Measurements from ENCODE around the gene PSMC1.
"Not testable (repeated sequence)": the region's sequence is repeated elsewhere in the genome, so short reads cannot be mapped to it uniquely, and the experiment has no call there.

PSMC1 gene

DNA sequence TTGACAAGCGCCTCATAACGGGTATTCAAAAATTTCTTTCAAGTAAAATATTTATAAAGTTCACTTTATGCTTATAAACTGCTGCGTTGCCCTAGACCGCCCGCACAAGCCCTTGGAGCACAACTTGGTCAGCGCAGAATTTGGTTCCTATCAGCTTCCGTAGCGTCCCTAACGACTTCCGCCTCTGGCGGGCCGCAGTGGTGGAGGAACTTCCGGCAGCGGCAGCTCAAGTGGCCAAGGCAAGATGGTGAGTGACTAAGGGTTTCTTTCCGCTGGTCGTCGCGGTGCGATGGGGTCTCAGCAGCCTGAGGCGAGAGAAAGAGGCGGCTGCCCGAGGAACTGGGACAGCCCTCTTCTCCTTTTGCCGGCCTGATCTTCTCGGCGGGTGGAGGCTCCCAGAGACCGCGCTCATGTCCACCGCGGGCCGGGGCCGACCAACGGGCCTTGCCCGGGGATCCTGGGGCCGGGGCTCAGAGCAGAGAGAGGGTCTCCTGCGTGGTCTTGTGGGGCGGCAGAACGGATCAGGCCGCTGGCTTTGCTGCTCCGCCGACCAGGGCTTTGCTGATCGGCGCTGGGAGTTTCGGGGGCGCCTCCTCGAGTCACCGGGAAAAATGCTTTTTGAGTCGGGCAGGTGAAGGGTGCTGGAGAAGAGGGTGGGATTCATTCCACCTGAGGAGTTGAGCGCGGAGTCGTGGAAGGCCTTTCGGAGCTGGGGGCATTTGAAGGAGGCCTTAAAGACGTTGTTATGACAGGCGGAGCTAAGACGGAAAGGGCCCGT, at the start of gene PSMC1:
TSS of gene PSMC1 (plus strand) at position 200 of the 778 bp plus-strand sequence. CDS start at position 245, 45 bp downstream.
- DNase-seq = peak; percentile 93

DNA sequence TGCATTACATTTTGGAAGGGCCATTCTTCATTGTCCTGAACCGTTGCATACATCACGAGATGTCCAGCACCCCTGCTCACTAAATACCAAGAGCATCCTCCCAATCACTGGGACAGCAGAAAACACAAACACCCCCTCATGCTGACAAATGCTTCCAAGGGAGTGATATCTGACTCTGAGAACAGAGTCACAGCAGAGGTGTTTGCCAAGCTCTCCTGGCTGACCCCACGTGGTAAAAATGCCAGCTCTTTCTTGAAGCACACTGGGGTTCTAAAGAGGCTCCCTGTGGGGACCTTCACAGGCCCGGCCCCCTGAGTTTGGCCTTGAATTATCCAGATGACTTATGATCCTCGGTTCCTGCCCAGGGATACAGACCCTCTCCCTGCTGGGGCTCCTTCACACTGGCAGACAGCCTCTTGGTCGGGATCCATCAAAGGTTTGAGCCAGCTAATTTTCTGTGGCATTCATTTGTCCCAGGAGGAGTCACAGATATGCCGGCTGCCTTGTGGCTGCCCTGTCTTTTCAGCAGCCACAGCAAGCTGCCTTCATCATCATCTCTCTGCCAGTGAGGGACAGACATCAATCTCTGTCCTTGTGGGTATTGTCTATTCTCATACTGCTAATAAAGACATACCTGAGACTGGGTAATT, 43.1 kb upstream of the PSMC1 start:
- DNase-seq = no peak

DNA sequence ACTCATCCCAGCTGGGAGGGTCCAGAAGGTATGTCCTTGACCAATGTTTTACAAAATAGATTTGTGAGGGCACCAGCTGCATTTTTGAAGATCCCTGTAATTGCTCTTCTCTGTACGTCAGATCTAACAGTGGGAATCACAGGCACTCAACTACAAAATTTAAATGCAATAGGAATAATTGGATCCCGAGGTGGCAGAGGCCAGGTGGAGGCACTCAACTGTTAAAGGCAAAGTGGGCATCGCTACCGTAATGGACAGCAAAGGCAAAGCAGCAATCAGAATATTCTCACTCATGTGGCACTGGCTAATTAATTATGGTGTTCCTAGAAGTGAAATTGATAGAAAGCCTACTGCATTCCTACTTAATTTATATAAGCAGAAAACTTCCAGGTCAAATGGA, 27.9 kb upstream of the PSMC1 start:
- no peak for DNase-seq

DNA sequence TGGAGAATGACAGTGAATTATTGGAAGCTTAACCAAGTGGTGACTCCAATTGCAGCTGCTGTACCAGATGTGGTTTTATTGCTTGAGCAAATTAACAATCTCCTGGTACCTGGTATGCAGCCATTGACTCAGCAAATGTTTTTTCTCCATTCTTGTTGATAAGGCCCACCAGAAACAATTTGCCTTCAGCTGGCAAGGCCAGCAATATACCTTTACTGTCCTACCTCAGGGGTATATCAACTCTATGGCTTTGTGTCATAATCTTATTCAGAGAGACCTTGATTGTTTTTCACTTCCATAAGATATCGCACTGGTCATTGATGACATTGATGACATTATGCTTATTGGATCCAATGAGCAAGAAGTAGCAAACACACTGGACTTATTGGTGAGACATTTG, 26.4 kb upstream of the PSMC1 start:
- DNase-seq = not testable (repeated sequence)

DNA sequence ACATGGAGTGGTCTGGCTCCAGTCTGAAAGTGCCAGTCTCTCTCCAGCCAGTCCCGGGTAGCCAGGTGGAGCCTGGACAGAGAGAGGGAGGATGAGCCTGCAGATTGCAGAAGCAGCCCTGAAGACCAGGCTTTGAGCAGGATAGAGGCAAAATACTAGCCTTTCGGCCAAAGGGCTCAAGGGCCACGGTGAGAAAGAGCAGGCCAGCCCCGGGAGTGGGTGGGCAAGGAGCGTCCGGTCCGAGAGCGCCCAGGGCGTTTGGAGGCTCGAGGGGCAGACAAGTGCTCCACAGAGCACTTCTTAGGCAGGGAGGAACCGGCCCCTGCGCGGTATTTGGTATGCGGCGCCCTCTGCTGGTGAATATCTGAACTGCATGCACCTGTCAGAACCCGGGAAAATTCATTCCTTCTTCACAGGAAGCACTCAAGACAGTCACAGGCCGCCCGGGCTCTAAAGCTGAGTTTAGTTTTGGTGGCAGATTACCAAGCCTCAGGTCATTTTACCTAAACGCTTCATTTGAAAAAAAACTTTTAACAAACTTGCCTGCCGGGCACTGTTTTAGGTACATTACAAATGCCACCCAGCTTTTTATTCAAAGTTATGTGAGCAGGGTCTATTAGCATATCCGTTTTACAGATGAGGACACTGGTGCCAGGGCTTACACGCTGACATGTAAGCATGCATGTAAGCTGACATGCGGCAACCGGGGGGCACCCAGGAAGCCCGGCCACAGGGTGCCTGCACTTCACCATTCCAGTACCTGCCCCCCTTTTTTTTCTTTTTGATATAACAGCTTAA, 21.0 kb upstream of the PSMC1 start:
- DNase-seq = peak; percentile 75

DNA sequence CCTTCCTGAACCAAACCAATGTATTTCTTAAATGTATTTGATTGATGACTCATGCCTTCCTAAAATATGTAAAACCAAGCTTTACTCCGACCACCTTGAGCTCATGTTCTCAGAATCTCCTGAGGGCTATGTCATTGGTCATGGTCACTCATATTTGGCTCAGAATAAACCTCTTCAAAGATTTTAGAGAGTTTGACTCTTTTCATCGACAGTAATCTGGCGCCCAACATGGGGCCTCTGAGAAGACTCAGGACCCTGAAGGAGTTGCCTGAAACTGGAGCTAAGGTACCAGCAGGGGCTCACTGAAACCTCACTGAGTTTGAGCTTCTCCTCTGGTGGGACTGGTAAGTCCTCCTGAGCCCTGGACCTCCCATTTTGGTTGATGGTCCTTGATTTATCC, 17.2 kb upstream of the PSMC1 start:
- DNase-seq = no peak

DNA sequence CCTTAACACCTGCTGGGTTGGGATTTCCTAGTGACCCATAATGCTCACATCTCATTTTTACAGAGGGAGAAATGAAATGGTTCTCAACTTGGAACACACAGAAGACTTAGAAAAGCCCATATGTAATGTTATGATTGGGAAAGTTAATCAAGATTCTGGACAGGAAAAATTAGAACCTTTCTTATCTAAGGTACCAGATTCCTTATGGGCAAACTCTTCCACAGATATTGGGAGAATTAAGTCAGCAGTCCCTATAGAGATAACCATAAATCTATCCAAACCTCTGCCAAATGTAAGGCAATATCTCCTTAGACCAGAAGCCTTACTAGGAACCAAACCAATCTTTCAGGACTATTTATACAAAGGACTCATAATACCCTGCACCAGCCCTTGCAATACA, 13.9 kb upstream of the PSMC1 start:
- no peak for DNase-seq

DNA sequence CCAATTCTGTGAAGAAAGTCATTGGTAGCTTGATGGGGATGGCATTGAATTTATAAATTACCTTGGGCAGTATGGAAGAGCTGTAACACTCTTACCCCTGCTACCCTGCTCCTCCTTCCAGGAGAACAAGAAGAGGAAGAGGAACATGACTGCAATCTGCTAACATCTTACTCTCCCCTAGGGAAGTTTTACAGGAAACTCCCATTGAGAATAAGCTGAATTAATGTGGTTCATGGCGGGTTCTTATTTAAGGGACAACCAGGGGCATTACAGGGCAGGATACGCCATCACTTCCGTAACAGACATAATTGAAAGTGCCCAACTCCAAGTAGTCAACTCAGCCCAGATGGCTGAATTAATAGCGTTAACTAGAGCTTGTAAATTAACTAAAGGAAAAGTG, 9.4 kb upstream of the PSMC1 start:
- no peak for DNase-seq

DNA sequence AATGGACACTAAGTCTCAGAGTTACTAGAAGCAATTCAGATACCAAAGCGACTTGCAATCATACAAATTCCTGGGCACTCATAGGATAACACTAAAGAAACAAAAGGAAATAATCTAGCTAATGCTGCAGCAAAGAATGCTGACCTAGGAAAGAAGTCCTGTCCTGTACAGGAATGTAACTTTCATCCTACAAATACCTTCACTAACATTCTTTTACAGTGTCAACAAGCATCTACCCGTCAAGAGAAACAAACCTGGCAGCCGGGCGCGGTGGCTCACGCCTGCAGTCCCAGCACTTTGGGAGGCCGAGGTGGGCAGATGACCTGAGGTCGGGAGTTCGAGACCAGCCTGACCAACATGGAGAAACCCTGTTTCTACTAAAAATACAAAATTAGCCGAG, 8.9 kb upstream of the PSMC1 start:
- not testable (repeated sequence) for DNase-seq

DNA sequence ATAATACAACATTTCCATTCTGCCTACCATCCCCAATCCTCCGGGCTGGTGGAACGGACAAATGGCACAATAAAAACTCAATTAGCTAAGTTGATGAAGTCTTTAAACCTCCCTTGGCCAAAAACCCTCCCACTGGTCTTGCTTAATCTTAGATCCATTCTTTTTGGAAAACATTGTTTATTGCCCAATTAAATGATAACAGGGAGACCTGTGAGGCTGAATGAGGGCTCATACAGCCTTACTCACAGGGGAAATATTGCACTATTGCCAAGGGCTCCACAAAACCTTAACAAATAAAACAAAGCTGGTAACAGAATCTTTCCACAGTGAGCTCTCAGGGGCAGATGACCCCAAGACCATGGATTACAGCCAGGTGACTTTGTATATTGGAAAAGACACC, 7.8 kb upstream of the PSMC1 start:
- DNase-seq = no peak

DNA sequence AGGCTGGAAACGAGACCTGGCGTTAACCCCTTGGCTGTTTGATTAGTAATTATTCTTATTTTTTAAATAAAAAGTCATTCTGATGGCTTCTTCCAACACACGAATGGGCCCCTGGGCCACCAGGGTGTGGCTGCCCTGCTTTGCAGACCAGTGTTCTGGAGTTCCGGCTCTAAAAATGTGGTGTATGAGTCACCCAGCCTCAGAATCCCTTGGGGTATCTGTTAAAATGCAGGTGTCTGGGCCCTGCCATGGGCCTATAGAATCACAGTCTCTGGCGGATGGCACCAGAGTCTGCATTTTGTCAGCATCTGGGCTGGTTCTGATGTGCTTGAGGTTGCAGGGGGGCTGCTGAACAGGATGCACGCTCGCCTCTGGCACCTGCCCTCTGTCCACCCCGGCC, 2.5 kb upstream of the PSMC1 start:
- DNase-seq = no peak

DNA sequence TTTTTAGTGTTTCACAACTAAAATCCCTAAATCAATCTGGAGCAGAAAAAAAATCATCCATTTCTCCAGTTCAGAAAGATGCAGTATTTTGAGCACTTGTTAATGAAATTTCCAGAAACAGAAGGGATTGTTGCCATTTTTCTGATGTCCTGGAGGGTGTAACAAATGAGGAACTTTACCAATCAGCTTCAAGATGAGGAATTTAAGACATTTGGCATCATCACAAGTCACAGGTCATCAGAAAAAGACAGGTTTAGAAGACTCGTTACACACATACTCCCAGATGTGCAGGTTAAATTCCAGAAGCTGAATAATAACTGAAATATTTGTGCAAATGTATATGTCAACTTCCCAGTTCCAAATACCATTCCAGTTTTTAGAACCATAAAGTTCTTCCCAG, 482 bp upstream of the PSMC1 start:
- DNase-seq = no peak

DNA sequence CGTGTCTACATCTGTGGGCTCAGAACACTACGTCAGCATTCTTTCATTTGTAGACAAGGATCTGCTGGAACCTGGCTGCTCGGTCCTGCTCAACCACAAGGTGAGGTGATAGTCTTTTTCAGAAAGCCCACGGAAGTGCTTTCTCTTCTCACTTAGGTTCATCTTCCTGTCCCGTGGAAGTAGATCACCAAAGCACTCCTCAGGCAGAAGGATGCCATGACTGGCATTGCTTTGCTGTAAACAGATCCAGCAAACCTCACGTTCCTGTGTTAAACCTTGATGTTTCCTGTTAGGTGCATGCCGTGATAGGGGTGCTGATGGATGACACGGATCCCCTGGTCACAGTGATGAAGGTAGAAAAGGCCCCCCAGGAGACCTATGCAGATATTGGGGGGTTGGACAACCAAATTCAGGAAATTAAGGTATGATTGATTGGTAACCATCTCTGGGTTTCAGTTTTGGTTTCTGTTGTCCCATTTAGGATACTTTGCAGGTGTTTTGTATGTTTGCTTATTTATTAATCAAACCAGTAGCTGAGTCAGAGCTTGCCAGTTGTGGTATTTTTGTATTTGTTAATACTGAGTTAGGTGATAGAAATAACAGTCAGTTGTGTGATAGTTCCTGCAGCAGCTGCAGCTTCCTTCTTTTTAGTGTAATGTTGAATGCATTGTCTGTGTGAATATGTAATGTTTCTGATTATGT, 7.5 kb downstream of the PSMC1 start:
- no peak for DNase-seq

DNA sequence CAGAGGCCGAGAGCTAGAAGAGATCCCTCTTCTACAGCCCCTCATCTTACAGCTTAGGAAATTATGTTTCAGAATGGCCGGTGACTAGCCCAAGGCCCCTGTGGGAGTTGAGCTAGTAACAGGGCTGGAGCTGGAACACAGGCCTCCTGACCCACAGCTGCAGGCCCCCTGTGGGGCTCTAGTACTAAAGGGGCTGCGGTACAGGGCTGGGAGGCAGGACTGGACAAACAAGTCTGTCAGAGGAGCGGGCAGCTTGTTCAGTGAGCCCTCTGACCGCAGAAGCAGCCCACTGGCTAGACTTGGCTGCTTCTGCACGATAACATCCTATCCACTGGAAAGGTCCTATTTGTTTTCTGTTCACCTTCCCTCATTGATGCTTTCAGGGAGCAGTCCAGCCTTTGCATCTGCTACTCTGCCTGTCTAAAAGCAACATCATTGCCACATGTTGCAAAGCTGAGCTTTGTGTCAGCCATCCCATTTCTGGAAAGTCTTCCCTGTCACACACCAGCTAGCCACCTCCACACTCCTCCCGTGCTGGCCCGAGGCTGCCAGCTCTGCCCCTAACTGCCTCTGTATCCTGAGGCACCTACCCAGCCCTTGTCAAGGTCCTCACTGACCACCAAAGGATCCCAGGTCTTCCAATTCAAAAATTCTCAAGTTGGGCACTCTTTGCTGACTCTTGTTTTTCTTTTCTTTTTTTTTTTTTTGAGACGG, 10.2 kb downstream of the PSMC1 start:
- DNase-seq = no peak

DNA sequence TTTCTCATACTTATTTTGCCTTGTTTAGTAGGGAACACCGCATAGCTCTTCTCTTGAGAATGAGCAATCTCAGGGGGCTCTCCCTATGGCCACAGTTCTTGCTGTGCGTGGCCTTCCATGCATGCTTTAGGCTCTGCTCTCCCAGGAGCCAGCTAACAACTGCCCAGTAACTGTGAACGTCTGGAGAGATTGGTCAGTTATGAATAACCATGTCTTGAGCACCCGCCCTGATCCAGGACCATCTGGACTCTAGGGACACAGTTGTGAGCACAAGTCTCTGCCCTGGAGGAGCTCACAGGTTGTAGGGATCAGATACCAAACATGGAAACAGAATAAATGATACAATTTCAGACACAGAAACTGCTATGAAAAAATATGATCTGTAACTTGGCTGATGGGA, 12.1 kb downstream of the PSMC1 start:
- DNase-seq = no peak

DNA sequence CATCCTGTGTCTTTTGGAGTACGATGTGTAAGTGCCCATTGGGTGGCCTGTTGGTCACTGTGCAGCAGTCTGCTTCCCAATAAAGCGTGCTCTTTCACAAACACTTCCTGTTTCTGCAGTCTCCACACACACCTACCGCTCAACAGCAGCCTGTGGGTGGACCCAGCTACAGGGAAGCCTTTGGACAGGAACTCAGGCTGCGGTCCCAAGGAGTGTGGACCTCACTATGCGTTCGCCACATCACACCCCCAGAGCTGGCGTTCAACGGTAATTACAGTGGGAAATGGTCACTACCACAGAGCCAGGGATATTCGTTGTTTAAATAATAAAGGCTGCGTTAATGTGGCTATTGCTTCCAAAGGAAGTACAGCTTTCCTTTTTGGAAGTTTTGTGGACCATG, 16.2 kb downstream of the PSMC1 start:
- no peak for DNase-seq

DNA sequence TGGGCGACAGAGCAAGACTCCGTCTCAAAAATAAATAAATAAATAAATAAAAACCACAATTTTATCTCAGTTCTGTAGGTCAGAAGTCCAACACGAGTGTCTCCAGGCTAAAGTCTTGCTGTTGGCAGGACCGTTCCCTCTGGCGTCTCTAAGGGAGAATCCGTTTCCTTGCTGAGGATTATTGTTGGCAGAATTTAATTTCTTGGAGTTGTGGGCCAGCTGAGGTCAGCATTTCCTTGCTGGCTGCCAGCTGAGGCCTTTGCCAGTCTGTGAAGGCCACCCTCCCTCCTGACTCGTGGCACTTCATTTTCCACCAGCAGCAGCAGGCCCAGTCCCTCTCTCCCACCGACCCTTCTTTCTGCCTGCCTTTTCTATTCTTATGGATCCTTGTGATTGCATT, 17.2 kb downstream of the PSMC1 start:
- no peak for DNase-seq

DNA sequence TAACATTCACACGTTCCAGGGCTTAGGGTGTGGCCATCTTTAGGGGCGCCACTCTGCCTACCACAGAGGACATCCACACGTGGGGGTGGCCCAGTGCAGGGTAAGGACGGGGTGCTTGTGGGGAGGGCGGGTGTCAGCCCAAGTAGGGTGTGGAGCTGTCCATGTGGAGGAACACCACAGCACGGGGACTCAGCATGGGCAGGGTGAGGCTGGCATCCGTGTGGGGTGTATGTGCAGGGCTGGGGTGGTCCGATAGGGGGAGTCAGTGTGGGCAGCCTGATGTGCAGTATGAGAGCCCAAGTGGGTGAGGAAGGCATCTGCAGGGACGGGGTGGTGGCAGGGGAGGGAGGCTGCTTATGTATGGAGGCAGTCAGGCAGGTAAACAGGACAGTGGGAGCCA, 17.7 kb downstream of the PSMC1 start:
- DNase-seq = peak; percentile 11

DNA sequence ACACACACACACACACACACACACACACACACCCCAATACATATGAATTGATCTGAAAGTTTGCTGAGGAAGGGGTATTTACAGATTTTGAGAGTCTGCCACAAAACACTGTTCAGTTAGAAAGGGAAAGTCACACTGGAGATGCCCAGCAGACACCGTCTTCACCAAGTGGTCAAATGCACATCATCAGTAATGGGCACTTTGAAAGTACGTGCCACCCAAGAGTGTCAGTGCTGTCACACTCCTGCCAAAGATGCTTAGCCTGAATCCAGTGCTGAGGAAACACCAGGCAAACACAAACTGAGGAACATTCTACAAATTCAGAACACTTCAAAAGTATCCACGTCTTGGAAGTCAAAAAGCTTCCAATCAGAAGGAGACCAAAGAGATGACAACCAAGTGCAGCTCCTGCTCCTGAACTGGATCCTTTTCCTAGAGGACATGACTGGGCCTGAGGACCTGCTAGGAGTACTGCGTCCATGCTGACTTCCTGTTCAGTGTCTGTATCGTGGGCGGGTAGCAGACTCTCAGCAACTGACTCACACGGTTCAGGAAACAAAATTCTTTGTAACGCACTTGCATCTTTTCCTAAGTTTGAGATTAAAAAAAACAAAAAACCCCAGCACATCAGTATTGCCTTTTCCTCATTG, 18.6 kb downstream of the PSMC1 start:
- peak; percentile 55 for DNase-seq

DNA sequence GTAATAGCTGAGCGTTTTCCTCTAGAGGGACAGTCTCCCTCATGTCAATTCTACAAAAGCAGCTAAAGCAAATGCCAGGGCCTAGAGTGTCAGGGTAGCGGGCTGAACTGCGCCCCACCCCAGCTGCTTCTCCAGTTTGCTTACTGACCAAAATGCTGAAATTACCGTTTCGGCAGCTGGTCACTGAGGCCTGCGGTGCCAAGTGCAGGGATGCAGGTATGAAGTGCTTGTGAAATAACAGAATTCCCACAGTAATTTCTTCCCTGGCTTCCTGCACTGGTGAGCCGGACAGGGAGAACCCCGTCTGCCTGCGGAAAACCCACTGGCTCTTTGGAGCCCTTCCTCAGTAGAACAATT, 19.1 kb downstream of the PSMC1 start:
- DNase-seq = peak; percentile 11

DNA sequence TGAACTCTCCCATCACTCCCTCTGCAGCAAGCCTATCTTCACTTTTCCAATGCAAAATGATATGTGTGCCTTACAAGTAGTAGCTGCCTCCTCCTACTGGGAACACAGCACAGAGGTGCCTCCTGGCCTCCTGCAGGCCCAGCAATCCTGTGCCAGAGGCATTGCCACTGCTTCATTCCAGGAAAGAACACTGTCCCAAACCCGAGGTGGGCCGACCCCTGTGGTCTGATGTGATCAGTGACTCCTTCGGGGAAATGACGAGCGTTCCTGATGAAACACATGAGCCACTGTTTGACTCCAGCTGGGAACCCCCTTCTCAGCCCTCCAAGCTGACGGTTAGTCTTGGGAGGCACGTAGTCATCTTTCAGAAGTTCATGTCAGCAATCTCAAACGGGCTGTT, 19.5 kb downstream of the PSMC1 start:
- DNase-seq = peak; percentile 39

Data from stimulated activated CD4-positive, alpha-beta T cell treated with anti-CD3 and anti-CD28 coated beads, Interleukin-15, amount 100 ng/mL, for 24 hours (primary cell).